Suprapubic skin (tissue), 4 donors: ENCODE data around the gene ACAD10. TPM values are rescaled to one million over a fixed set of nuclear protein-coding genes. Genes with fewer than 3 reads are reported as not detected.

Source experiments
- DNase-seq, 2 donors: peaks; one replicate each; pipeline ENCODE4 v3.0.0-alpha.2; 2019; ENCODE audit warnings: low spot score in 2 of 2
- H3K27ac ChIP-seq: fragments of 200-600 bp; sonication (generic); one replicate; pipeline ENCODE4 v1.5.1; 2019
- H3K27me3 ChIP-seq: fragments of 200-600 bp; sonication (generic); one replicate; pipeline ENCODE4 v1.5.1; 2019
- H3K36me3 ChIP-seq: fragments of 200-600 bp; sonication (generic); one replicate; pipeline ENCODE4 v1.5.1; 2019
- H3K4me1 ChIP-seq: fragments of 200-600 bp; sonication (generic); one replicate; pipeline ENCODE4 v1.5.1; 2019
- H3K4me3 ChIP-seq: fragments of 200-600 bp; sonication (generic); one replicate; pipeline ENCODE4 v1.5.1; 2019; ENCODE audit warnings: mild to moderate bottlenecking
- H3K9me3 ChIP-seq: fragments of 200-600 bp; sonication (generic); one replicate; pipeline ENCODE4 v1.5.1; 2019
- EP300 ChIP-seq: sonication (generic); formaldehyde crosslinking; IDR thresholded peaks from one replicate; pipeline ENCODE4 v1.6.1; 2017; ENCODE audit warnings: antibody characterized with exemption
- POLR2A ChIP-seq, 2 donors: fragments of 450-650 bp; IDR thresholded peaks; one replicate each; pipeline ENCODE4 v1.6.1; 2017; ENCODE audit warnings: antibody characterized with exemption in 2 of 2, mild to moderate bottlenecking in 2 of 2, moderate library complexity in 2 of 2
- POLR2AphosphoS5 ChIP-seq, 3 donors: sonication (generic); formaldehyde crosslinking; IDR thresholded peaks; one replicate each; pipeline ENCODE4 v1.6.1; 2017; ENCODE audit warnings: antibody characterized with exemption in 3 of 3
- WGBS: methylation state at CpG from one replicate; pipeline ENCODE4 v1.1.5; 2018; 5-methylcytosine and 5-hydroxymethylcytosine counted together
- total RNA-seq, 4 donors: library from RNA; depleted of rRNA; stranded (reverse); fragments of >200 nt; gene quantifications; one replicate each; pipeline ENCODE4 v1.1.0, GENCODE V29; 2016
- TF ChIP-seq, protein P1 (sequence below), 2 donors: fragments of 200-600 bp in 1 of 2; fragments of 450-650 bp in 1 of 2; sonication (generic) in 1 of 2; IDR thresholded peaks; one replicate each; pipeline ENCODE4 v1.5.1; 2016 to 2019; ENCODE audit warnings: antibody characterized with exemption in 2 of 2, mild to moderate bottlenecking in 1 of 2, moderate library complexity in 1 of 2

The ACAD10 gene
- total RNA-seq, 4 donors from 2014 or later, result 22.8 to 75.7 (median 26.5) TPM

DNA sequence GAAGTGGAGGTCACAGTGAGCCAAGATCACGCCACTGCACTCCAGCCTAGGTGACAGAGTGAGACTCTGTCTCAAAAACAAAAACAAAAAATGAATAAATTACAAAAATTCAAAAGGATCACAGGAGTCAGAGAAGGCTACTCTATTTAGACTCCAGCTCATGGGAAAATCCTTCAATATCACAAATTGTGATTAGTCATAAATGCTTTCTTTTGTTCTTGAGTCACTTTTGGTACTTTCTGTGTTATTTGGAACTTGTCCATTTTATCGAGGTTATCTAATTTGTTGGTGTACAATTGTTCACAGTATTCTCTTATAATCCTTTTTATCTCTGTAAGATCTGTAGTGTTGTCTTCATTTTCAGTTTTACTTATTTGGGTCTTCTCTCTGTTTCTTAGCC lies 99.8 kb downstream of the ACAD10 start:
- Histone ChIP-seq H3K4me1 (no peaks in the 10 kb centered on the region), H3K9me3 (no peaks in the 10 kb centered on the region), H3K4me3 (no peak overlapping the region), H3K36me3 (peaks cover 84% of the 10 kb centered on the region), H3K27ac (no peak overlapping the region), H3K27me3 (no peaks in the 10 kb centered on the region)
- TF ChIP-seq, protein P1, sequence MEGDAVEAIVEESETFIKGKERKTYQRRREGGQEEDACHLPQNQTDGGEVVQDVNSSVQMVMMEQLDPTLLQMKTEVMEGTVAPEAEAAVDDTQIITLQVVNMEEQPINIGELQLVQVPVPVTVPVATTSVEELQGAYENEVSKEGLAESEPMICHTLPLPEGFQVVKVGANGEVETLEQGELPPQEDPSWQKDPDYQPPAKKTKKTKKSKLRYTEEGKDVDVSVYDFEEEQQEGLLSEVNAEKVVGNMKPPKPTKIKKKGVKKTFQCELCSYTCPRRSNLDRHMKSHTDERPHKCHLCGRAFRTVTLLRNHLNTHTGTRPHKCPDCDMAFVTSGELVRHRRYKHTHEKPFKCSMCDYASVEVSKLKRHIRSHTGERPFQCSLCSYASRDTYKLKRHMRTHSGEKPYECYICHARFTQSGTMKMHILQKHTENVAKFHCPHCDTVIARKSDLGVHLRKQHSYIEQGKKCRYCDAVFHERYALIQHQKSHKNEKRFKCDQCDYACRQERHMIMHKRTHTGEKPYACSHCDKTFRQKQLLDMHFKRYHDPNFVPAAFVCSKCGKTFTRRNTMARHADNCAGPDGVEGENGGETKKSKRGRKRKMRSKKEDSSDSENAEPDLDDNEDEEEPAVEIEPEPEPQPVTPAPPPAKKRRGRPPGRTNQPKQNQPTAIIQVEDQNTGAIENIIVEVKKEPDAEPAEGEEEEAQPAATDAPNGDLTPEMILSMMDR (IDR thresholded peaks at IDR 0.05), result no peak
- TF ChIP-seq POLR2A (IDR thresholded peaks at IDR 0.05), result no peak
- TF ChIP-seq POLR2AphosphoS5 (IDR thresholded peaks at IDR 0.05), result no peak
- no peak for TF ChIP-seq EP300
- no peak for DNase-seq
- WGBS, result 75% methylated on average over 2 of the region's 2 CpGs

DNA sequence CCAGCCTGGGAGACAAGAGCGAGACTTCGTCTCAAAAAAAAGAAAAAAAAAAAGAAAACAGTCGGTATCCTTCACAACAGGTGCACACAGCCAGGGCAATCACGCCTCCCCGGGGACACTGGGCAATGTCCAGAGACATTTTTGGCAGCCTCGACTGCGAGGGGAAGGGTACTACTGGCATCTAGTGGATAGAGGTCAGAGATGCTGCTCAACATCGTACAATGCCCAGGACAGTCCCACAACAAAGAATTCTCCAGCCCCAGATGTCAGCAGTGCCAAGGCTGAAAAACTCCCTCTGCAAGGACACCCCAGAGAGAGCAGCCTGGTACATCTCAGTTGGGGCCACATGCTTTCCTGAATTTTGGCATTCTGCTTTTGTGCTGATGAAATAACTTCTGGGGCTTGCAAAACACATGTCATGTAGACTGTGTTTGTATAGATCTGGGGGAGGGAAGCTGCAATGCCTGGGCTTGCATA lies 102.4 kb downstream of the ACAD10 start:
- TF ChIP-seq POLR2AphosphoS5 (IDR thresholded peaks at IDR 0.05) (no peak), EP300 (no peak), POLR2A (IDR thresholded peaks at IDR 0.05) (no peak)
- TF ChIP-seq, protein P1 (IDR thresholded peaks at IDR 0.05), result no peak
- H3K36me3 ChIP-seq, result peaks cover 84% of the 10 kb centered on the region
- H3K4me1 ChIP-seq, result no peaks in the 10 kb centered on the region
- H3K9me3 ChIP-seq, result no peaks in the 10 kb centered on the region
- 63% methylated on average over 8 of the region's 8 CpGs for WGBS
- DNase-seq, result no peak
- no peak overlapping the region for H3K27ac ChIP-seq
- no peaks in the 10 kb centered on the region for H3K27me3 ChIP-seq
- H3K4me3 ChIP-seq, result no peak overlapping the region

DNA sequence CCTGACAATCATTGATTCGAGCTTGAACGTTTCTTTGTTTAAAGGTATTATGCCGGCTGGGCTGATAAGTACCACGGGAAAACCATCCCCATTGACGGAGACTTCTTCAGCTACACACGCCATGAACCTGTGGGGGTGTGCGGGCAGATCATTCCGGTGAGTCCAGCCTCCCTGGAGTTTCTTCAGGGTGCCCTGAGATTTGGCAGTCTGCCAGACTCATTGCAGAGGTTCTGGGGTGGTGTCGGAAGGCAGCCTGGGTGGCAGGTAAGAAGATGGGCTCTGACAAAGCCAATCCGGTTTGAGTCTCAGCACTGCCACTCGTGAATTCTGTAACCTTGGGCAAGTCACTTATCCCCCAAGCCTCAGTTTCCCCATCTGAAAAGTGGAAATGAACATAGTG lies 103.9 kb downstream of the ACAD10 start:
- Histone ChIP-seq H3K36me3 (peaks cover 84% of the 10 kb centered on the region), H3K27ac (no peak overlapping the region), H3K4me1 (no peaks in the 10 kb centered on the region), H3K9me3 (no peaks in the 10 kb centered on the region), H3K4me3 (no peak overlapping the region), H3K27me3 (no peaks in the 10 kb centered on the region)
- no peak for DNase-seq
- 84% methylated on average over 11 of the region's 11 CpGs for WGBS
- TF ChIP-seq POLR2A (IDR thresholded peaks at IDR 0.05), result no peak
- no peak for TF ChIP-seq POLR2AphosphoS5 (IDR thresholded peaks at IDR 0.05)
- TF ChIP-seq EP300, result no peak
- TF ChIP-seq, protein P1 (IDR thresholded peaks at IDR 0.05), result no peak

DNA sequence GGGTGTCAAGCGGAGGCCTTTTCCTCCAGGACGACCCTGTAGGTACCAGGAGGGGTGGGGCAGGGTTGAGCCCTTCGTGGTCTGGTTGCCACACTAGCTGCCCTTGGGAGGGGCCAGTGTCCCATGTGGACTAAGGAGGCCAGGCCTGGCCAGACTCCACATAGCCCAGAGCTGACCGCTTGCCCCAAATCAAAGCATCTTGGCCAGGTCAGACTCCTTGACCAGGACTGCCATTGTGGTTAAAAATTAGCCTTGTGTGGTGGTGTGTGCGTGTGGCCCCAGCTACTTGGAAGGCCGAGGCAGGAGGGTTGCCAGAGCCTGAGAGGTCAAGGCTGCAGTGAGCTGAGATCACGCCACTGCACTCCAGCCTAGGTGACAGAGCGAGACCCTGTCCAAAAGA lies 105.7 kb downstream of the ACAD10 start:
- no peak overlapping the region for H3K27ac ChIP-seq
- 90% methylated on average over 3 of the region's 8 CpGs for WGBS

DNA sequence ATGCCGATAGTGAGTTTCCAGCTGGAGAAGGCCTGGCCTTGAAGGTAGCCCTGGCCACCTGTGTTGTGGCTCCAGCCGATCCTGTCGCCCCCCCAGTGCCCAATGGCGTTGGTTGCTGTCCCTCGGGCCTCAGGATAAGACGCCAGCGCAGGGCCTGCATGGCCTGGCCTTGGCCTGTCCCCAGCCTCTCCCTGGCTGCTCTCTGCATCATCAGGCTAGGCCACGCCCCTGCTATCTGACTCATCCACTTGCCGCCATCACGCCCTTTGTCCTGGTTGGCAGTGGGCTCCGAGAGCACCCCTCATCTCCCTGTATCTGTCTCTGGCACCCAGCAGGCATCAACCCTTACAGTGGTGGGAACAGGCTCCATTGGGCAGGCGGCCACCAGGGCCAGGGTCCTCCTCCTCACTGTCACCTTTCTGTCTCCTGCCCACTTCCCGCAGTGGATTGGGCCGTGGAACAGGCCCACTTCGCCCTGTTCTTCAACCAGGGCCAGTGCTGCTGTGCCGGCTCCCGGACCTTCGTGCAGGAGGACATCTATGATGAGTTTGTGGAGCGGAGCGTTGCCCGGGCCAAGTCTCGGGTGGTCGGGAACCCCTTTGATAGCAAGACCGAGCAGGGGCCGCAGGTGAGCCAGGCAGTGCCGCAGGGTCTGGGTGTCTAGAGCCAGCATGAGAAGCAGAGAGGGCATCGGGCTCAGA lies 106.5 kb downstream of the ACAD10 start:
- peaks cover 86% of the 10 kb centered on the region for H3K36me3 ChIP-seq
- DNase-seq, result no peak
- no peak overlapping the region for H3K4me3 ChIP-seq
- H3K27ac ChIP-seq, result no peak overlapping the region
- no peaks in the 10 kb centered on the region for H3K4me1 ChIP-seq
- TF ChIP-seq, protein P1 (IDR thresholded peaks at IDR 0.05), result no peak
- TF ChIP-seq POLR2AphosphoS5 (IDR thresholded peaks at IDR 0.05) (no peak), EP300 (no peak)
- no peaks in the 10 kb centered on the region for H3K27me3 ChIP-seq
- no peaks in the 10 kb centered on the region for H3K9me3 ChIP-seq
- WGBS, result 86% methylated on average over 18 of the region's 27 CpGs

More for the DNA sequence above, 105.7 kb downstream of the ACAD10 start:
- no peaks in the 10 kb centered on the region for H3K4me1 ChIP-seq
- H3K27me3 ChIP-seq, result no peaks in the 10 kb centered on the region
- TF ChIP-seq POLR2A (IDR thresholded peaks at IDR 0.05) (no peak), EP300 (no peak), POLR2AphosphoS5 (IDR thresholded peaks at IDR 0.05) (no peak)
- TF ChIP-seq, protein P1 (IDR thresholded peaks at IDR 0.05), result no peak
- peaks cover 86% of the 10 kb centered on the region for H3K36me3 ChIP-seq
- no peak for DNase-seq
- H3K9me3 ChIP-seq, result no peaks in the 10 kb centered on the region
- H3K4me3 ChIP-seq, result no peak overlapping the region
